ENCODE results near the gene HNF1B. TPM values are rescaled to one million over a fixed set of nuclear protein-coding genes. Genes with fewer than 3 reads are reported as not detected.

HNF1B gene
- polyA plus RNA-seq, 1 of the 3 experiments (the other 2 are of a cell fraction): not detected

GRCh38 chr17:37689317-37689716 is 55.5 kb downstream of the HNF1B start:
- no peaks in the 10 kb centered on the region for H3K9me3 ChIP-seq
- no peaks in the 10 kb centered on the region for H3K9me2 ChIP-seq
- no peak overlapping the region for H3K4me2 ChIP-seq
- H4K20me1 ChIP-seq (ENCODE audit: insufficient read depth): no peaks in the 10 kb centered on the region
- H2AFZ ChIP-seq (ENCODE audit: low read depth): no peak overlapping the region
- CTCF ChIA-PET: interaction anchor here (1.0 to 1.4 kb wide), 2 partner anchors 15 to 127 kb away, joined by 3 to 4 read pairs; no protein-coding TSS in a partner anchor
- no peaks in the 10 kb centered on the region for H3K36me3 ChIP-seq (replicated peaks in 1 of 2; ENCODE audit: control insufficient read depth in 1 of 2, insufficient read depth in 2 of 2, low read length in 1 of 2)
- H3K4me1 ChIP-seq (ENCODE audit: control insufficient read depth in 1 of 2, insufficient read depth in 2 of 2, low read depth in 1 of 2, low read length in 1 of 2): no peaks in the 10 kb centered on the region
- H3F3A ChIP-seq (replicated peaks; ENCODE audit: insufficient read depth): no peaks in the 10 kb centered on the region
- H3K9ac ChIP-seq: no peak overlapping the region
- H3K27ac ChIP-seq (ENCODE audit: low read depth in 2 of 2, low read length in 1 of 2): no peak overlapping the region
- H3K79me2 ChIP-seq (ENCODE audit: insufficient read depth): no peaks in the 10 kb centered on the region
- H3K27me3 ChIP-seq (ENCODE audit: insufficient read depth): no peaks in the 10 kb centered on the region
- no peak overlapping the region for H3K4me3 ChIP-seq (ENCODE audit: low read depth in 2 of 2, low read length in 1 of 2)
- TF ChIP-seq FOSL2 (IDR thresholded peaks at IDR 0.05; ENCODE audit: borderline replicate concordance, low read depth) (no peak), RFX5 (IDR thresholded peaks at IDR 0.05; ENCODE audit: low read length) (no peak), FOXJ3 (CRISPR knock-in tag; IDR thresholded peaks at IDR 0.05) (no peak), SMC3 (IDR thresholded peaks at IDR 0.05; ENCODE audit: low read depth, low read length) (no peak), EZH2phosphoT487 (IDR thresholded peaks at IDR 0.05; ENCODE audit: borderline replicate concordance, low read depth) (no peak), ZBTB33 (IDR thresholded peaks at IDR 0.05; ENCODE audit: borderline replicate concordance, low read depth) (no peak), FOXM1 (IDR thresholded peaks at IDR 0.05; ENCODE audit: low read depth) (no peak)
- TF ChIP-seq, protein P1, sequence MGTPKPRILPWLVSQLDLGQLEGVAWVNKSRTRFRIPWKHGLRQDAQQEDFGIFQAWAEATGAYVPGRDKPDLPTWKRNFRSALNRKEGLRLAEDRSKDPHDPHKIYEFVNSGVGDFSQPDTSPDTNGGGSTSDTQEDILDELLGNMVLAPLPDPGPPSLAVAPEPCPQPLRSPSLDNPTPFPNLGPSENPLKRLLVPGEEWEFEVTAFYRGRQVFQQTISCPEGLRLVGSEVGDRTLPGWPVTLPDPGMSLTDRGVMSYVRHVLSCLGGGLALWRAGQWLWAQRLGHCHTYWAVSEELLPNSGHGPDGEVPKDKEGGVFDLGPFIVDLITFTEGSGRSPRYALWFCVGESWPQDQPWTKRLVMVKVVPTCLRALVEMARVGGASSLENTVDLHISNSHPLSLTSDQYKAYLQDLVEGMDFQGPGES (IDR thresholded peaks at IDR 0.05; ENCODE audit: low read depth, low read length): no peak
- POLR2A ChIA-PET: no interaction called here
- no peak for DNase-seq
- WGBS (ENCODE audit: low lambda C conversion rate): 76% methylated on average over 7 of the region's 7 CpGs

DNA sequence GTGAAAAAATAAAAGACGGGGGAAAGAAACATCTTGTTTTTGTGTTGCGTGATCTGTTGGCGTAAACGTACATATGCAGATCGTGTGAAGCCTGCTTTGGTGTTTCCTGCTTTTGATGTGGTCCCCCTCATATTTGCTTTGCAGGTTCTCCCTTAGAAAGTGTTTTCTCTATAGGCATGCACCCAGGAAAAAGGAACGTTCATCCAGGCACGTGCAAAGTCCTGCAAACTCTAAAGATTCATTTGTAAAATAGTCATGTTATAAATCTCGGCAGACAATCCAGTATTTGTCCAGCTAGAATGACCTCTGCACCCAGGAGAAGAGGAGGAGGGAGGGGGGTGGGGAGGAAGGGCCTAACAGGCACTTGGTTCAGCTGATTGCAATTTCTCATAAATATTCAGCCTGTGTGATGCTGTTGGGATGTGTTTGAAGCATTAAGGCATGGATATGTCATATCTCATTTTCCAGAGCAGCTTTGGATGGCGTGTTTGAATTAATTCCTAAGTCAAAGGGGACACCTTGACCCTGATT is 61.3 kb downstream of the HNF1B start:
- no peak for DNase-seq
- H3K4me1 ChIP-seq (ENCODE audit: control insufficient read depth in 1 of 2, insufficient read depth in 2 of 2, low read depth in 1 of 2, low read length in 1 of 2): no peaks in the 10 kb centered on the region
- POLR2A ChIA-PET: no interaction called here
- H4K20me1 ChIP-seq (ENCODE audit: insufficient read depth): no peaks in the 10 kb centered on the region
- no peak overlapping the region for H3K27ac ChIP-seq (ENCODE audit: low read depth in 2 of 2, low read length in 1 of 2)
- CTCF ChIA-PET: interaction anchor here (1.6 kb wide), 1 partner anchor 133 kb away, joined by 6 read pairs; no protein-coding TSS in a partner anchor
- no peak overlapping the region for H3K9ac ChIP-seq
- H3K36me3 ChIP-seq (replicated peaks in 1 of 2; ENCODE audit: control insufficient read depth in 1 of 2, insufficient read depth in 2 of 2, low read length in 1 of 2): no peaks in the 10 kb centered on the region
- H3K4me2 ChIP-seq: no peak overlapping the region
- no peaks in the 10 kb centered on the region for H3K9me2 ChIP-seq
- H3K79me2 ChIP-seq (ENCODE audit: insufficient read depth): no peaks in the 10 kb centered on the region
- no peak for TF ChIP-seq EZH2phosphoT487 (IDR thresholded peaks at IDR 0.05; ENCODE audit: borderline replicate concordance, low read depth)
- WGBS (ENCODE audit: low lambda C conversion rate): 70% methylated on average over 9 of the region's 9 CpGs
- no peaks in the 10 kb centered on the region for H3K27me3 ChIP-seq (ENCODE audit: insufficient read depth)
- no peak overlapping the region for H2AFZ ChIP-seq (ENCODE audit: low read depth)
- no peaks in the 10 kb centered on the region for H3F3A ChIP-seq (replicated peaks; ENCODE audit: insufficient read depth)
- H3K9me3 ChIP-seq: no peaks in the 10 kb centered on the region
- H3K4me3 ChIP-seq (ENCODE audit: low read depth in 2 of 2, low read length in 1 of 2): no peak overlapping the region

Measured in SK-N-SH (cell line).